ENCODE data around the gene TOMM20. TPM values are rescaled to one million over a fixed set of nuclear protein-coding genes. Genes with fewer than 3 reads are reported as not detected.
"Not testable (repeated sequence)": the region's sequence is repeated elsewhere in the genome, so short reads cannot be mapped to it uniquely, and the experiment has no call there.

TOMM20 gene
- polyA plus RNA-seq (2013, experiment 1 of 2; ENCODE audit: insufficient read length), result 125 TPM
- 135 TPM for polyA plus RNA-seq (2013, experiment 2 of 2; ENCODE audit: insufficient read length)

DNA sequence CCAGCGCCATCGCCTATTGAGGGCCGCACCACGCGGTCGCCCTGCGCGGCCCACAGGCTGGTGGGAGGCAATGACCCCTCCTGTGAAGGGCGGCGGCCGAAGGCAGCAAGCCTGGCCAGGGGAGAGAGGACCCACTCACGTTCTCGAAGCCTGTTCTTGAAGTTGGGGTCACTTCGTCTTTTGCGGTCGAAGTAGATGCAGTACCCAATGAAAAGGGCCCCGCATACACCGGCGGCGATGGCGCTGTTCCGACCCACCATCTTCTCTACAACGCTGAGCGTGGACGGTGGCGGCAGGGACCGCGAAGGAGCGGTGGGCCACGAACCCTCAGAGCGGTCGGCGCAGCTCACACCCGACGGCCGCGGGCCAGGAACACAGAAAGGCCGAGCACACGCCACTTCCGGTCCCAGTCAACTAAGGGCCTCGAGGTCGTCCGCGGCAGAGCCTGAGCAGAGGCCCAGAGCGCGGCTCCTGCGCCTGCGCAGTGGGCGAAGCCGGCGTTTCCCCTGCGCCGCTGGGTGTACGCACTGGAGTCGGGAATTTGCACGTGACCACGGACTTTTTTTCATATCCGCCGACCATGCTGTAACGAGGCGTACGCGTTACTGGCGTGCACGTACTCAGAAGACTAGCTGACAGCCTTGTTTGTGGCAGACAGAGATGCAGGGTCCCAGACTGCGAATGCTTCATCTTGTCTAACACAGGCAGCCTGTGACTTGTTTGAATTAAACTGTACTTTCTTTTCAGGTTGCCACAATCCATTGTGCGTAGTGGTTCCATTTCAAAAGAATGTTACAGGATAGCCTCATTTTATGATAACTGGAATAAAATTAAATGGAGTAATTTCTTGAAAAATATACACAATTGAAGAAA lies at the start of gene TOMM20:
TOMM20 (minus strand) TSS at position 382 of the 873 bp plus-strand sequence; CDS start at position 260, 122 bp downstream.
- peak; percentile 99 for DNase-seq

DNA sequence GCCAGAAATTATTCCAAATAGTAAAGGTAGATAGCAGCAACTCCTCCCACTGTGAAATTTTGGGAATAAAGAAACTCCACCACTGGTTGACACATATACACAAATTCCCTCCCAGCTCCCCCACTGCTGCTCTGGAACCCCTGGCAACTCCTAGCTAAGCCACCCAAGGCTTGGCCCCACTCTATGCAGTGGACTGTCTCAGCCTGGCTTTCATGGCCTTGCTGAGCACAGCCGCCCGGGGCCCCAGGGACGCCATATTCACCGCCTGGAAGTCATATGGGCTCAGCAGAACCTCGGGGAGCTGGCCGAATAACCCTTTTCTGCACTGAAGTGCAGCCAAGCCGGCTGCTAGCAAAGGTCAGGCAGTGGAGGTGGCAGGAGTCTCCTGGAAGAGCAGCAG lies 47.8 kb upstream of the TOMM20 start:
- DNase-seq, result no peak

DNA sequence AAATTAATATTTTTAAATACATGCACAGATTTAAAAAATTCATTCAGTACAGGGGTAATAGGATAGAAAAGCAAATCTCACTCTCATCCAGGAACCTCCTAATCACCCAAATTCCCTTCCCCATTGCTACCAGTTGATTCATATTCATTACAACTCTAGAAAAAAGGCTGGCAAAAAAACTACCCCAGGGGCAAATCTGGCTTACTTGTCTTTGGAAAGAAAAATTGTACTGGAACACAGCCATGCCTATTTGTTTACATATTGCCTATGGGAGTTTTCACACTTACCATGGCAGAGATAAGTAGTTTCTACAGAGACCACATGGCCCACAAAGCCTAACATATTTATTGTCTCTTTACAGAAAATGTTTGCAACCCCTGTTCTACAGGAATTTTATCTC lies 41.3 kb upstream of the TOMM20 start:
- DNase-seq, result no peak

DNA sequence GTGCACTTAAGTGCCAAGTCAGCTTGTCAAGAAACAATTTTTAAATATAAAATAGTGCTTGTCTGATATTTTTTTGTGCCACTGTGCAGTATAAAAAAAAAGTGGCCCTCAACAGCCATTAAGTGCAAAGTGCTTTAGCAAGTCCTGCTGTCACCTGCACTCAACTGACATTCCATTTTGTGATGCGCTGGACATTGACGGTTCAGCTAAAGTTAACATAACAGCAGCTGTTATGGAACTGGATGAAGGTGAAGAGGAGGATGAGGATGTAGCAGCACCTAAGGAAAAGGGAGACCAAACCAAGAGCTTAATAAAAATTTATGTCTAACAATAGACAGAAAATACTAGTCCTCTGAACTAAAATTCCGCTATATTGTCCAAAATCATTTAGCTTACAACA lies 39.7 kb upstream of the TOMM20 start:
- DNase-seq, result no peak

DNA sequence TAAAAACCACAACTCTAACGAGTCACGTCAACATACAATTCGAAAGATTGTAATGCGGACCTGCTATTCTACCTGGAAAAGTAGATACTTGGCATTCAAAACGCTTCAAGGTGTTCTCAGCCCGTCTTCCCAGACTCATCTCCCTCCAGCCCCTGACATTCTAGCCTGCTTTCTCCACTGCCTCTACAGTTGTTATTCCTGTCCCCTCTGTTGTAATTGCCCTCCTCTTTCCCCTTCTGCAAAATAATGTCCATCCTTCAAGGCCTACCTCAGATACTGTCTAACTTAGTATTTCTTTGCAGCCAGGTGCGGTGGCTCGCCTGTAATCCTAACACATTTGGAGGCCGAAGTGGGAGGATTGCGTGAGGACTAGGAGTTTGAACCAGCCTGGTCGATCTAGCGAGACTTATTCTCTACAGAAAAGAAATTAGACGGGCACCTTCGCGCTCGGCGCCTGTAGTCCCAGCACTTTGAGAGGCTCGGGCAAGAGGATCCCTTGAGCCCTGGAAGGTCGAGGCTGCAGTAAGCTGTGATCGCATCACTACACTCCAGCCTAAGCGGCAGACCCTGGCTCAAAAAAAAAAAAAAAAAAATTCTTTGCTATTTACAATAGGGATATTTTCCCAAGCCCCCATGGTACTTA lies 33.2 kb upstream of the TOMM20 start:
- no peak for DNase-seq

DNA sequence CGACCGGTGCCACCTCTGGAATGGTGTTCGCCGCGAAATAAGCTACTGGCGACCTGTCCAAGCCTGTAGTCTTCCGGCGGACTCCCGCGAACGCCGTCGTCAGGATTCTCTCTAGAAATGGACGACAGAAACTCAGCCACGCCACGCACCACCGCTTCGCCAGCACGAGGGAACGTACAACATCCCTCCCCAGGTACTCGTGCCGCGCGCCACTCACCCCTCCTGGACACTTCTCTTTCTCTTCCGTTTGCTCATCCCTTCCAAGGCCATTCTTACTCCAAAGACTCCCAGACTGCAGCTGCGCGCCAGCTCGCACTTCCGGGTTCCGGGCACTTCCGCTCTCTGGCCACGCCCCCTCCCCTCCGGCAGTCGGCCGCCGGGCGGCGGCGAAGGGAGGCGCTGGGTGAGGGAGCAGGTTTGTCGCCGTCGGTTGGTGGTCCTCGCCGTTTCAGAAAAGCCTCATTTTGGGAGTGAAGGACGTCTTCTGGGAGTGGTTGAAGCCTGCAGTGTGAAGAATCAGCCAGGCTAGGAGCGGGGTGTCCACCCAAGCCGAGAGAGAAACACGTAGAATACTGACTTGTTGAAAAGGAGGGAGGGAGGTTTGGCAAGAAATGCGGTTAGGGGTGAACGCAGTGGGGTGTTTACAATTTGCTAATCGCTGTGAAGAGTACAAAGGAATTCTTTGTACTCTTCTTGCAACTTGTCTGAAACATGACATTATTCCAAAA lies 32.5 kb upstream of the TOMM20 start, which contains the start of gene RBM34:
RBM34 (minus strand) TSS at position 294 of the 728 bp plus-strand sequence; CDS start at position 270, 24 bp downstream.
- DNase-seq, result peak; percentile 90

DNA sequence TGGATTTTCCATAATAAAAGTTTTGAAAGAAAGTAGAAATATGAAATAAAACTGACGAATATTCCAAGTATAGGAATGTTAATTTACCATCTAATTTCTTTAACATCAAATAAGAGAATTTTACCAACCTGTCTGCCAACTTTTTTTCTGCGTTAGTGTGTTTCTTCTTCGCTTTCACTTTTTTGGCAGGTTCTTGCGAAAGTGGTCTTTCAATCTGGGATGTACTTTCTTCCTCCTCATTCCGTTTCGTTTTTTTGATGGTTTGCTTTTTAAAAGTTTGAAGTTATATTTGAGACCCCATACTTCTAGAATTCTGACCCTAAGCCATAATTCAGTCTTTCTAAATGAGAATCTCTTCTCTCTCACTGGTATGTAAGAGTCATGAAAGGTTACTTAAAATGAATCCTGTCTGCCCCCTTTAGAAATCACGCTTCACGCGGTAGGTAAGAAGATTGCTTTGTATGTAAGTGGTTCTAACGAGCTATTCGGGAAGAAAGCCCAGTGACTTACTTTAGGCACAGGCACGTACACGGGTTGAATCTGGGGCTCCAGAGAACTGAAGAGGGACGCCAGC lies 31.8 kb upstream of the TOMM20 start:
- peak; percentile 58 for DNase-seq

DNA sequence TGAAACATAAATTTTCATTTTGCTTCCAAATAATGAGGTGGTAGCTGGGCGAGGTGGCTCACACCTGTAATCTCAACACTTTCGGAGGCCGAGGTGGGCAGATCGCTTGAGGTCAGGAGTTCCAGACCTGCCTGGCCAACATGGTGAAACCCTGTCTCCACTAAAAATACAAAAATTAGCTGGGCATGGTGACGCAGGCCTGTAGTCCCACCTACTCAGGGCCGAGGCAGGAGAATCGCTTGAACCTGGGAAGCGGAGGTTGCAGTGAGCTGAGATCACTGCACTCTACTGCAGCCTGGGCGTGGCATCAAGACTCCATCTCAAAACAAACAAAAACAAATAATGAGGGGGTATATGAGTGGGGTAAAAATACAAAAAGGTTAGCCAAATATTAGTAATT lies 31.3 kb upstream of the TOMM20 start:
- not testable (repeated sequence) for DNase-seq

DNA sequence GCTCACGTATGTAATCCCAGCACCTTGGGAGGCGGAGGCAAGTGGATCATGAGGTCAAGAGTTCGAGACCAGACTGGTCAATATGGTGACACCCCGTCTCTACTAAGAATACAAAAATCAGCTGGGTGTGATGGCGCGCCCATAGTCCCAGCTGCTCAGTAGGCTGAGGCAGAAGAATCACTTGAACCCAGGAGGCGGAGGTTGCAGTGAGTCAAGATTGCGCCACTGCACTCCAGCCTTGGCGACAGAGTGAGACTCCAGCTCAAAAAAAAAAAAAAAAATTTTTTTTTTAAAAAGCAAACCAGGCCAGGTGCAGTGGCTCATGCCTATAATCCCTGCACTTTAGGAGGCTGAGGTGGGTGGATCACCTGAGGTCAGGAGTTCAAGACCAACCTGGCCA lies 30.6 kb upstream of the TOMM20 start:
- DNase-seq, result not testable (repeated sequence)

DNA sequence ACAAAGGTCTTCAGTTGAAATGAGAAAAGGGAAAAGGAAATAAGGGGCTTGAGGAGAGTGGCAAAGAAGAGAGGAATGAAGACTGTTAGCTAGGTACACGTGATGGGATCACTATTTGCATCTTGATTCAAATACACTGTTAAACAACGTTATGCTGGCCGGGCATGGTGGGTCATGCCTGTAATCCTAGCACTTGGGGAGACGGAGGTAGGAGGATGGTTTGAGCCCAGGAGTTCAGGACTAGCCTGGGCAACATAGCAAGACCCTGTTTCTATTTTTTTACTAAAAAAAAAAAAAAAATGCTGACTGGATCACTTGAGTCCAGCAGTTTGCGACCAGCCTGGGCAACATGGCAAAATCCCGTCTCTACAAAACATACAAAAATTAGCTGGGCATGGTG lies 30.0 kb upstream of the TOMM20 start:
- no peak for DNase-seq

DNA sequence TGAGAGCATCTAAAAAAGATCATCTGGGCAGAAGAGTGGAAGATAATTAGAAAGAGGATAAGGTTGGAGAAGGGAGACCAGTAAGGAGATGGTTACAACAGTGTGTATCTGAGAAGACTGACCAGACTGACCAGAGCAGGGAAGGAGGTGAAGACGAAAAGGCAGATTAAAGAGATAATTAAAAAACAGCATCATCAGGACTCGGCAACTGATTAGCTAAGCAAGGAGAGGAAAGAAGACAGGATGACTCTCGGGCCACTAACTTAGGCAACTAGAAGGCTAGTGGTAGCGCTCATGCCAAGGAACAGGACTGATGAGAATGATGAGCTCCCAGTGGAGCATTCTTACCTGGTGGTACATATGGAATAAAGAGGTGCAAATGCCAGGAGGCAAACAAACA lies 28.5 kb upstream of the TOMM20 start:
- no peak for DNase-seq

DNA sequence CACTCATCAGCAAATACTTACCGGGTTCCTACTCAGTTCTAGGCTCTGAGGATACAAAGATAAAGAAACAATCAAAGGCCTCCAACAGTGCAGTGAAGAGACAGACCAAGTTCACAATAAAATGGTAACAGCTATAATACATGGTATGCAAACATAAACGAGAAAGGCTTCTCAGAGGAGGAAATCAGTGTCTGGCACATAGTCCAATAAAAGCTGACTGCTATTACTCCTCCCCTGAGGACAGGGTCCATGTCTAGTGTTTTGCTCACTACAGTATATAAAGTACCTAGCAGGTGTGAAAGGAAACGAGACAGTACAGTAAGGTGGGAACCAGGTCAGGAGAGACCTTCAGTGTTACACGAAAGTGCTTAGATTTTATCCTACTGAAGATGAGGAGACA lies 28.1 kb upstream of the TOMM20 start:
- no peak for DNase-seq

DNA sequence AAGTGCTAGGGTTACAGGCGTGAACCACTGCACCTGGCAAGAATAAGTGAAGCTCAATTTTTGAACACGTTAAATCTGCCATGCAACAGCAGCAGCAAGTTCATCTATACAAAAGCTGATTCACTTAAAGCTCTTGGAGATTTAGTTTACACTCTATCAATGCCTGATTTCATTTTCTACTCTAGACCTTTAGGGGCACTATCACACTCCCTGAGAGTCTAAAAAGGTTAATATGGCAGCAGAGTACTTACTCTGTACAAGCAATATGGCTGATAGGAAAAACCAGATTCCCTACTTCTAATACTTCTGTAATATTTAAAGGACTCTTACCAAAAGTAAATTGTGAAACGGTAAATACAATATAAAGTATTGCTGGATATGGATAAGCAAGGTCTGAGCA lies 27.6 kb upstream of the TOMM20 start:
- DNase-seq, result no peak

DNA sequence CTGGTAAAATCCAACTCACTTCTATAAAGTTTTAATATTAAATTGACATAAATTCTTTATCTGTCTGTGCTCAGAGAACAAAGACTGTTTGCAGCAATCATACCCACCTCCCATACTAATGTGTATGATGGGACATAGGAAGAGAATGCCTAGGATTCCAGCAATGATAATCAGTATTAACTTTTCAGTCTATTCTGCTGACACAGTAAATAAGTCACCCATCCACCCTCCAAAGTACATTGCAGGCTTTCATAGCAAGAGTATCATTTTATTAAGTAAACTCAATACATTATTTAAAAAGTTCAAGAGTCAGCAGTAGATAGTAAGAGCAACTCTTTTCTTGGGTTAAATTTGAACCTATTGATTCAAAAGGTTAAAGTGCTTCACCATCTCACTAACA lies 23.6 kb upstream of the TOMM20 start:
- DNase-seq, result no peak

DNA sequence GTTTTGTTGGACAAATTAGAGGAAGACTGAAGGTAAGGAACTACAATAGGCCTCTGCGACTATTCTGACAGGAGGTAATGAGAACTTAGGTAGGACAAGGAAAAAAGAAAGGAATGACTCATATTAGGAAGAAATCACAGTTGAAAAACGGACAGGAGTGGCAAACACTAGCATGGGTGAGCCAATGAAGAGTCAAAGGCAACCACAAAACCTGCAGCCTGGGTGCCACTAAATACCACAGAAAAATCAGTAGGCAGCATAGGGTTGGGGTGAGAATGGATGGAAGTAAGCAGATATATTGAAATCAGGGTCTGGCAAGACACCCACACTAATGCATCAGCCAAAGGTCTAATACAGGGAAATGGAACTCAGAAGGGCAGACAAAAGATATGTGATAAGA lies 22.4 kb upstream of the TOMM20 start:
- DNase-seq, result no peak

DNA sequence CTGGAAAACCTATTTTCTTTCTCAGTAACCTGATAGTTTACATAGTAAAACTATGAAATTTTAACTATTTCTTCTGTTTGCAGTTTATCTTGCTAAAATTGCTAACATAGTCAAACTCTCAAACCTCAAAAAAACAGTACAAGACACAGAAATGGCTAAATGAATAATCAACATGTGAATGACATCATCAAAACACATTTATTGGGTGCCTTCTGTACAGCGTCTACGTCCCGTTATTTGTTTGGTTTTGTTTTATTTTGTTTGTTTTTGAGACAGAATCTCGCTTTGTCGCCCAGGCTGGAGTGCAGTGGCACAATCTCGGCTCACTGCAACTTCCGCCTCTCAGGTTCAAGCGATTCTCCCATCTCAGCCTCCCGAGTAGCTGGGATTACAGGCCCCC lies 21.2 kb upstream of the TOMM20 start:
- no peak for DNase-seq

DNA sequence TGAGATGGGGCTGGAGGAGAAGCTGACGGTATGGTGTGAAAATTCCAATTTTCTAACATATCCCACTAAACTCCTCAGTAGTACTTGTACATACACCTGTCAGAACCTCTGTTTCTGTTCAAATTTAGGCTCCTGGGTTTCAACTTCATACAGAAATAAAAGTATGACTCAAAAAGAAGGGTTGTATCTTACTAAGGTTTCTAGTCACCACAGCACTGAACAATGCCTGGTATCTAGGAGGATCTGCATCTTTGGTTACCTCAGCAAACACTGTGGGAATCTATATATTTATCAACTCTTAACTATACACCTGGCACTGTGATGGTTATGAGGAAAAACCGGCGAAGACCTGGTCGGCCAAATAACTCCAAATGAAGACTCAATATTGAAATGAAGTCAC lies 18.6 kb upstream of the TOMM20 start:
- no peak for DNase-seq

DNA sequence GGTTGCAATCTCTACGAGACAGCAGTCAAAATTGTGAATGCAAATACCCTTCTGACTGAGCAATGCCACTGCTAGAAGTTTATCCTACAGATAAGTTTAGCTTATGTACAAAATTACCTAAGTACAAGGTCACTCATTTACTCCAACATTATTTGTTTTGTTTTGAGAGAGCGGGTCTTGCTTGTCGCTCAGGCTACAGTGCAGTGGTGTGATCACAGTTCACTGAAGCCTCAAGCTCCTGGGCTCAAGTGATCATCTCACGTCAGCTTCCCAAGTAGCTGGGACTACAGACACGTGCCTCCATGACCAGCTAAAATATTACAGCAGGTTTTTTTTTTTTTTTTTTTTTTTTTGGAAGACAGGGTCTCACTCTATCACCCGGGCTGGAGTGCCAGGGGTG lies 17.0 kb upstream of the TOMM20 start:
- no peak for DNase-seq

DNA sequence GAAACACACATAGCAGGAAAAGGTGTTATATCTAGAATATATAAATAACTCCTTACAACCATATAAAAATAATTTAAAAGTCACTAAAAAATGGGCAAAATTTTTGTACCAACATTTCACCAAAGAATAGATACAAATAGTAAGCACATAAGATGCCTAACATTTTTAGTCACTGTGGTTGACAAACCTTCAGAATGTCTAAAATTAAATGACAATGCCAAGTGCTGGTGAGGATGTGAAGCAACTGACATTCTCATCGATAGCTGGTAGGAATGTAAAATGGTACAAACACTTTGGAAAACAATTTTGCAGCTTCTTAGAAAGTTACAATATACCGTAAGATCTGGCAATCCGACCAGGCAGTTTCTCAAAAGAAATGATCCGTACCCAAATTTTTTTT lies 14.4 kb upstream of the TOMM20 start:
- DNase-seq, result no peak

DNA sequence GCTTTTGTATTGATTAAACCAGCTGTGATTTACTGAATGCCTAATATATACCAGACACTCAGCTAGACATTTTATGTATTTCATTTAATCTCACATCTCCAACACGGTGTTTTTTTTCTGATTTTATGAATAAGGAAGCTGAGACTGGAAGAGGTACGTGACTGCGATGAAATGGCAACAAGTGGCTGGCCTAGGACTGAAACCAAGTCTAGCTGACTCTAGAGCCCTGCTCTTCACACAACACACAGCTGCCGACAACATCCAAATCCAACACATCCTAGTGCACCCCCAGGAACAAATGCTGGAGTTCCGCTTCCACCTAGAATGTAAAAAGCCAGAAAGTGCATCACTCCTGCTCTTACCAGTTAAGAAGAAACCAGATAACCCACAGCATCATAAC lies 10.7 kb upstream of the TOMM20 start:
- DNase-seq, result no peak

DNA sequence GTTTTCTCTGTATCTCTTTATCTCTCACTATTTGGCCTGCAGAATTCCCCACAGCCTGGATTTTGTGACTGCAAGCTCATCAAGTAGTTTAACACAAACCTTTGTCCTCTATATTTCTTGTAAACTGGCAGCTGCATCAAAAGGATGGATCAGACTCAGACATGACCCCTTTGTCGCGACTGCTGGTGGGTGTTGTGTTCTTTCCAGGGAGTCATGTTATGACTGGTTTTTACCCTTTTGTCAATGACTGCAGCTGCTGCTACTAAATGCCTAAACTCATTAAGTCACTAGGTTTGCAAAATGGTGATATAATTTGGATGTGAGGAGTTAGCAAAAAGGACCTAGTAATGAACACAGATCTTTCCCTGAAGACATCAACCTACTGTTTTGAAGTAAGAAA lies 10.2 kb upstream of the TOMM20 start:
- DNase-seq, result no peak

DNA sequence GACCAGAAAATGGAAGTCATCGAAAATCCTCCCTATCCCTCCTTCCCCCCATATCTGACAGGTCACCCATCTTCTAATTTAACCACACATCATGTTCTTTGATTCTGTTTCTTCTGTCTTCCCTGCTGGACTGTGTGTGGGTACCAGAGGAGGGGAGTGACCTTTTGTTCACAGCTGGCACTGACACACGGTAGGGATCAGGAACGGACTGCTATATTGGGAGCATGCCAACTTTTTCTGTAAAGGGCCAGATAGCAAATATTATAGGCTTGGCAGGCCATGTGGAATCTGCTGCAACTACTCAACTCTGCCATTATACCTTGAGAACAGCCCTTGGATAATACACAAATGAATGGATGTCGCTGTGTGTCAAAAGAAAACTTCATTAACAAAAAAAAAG lies 7.5 kb upstream of the TOMM20 start:
- no peak for DNase-seq

DNA sequence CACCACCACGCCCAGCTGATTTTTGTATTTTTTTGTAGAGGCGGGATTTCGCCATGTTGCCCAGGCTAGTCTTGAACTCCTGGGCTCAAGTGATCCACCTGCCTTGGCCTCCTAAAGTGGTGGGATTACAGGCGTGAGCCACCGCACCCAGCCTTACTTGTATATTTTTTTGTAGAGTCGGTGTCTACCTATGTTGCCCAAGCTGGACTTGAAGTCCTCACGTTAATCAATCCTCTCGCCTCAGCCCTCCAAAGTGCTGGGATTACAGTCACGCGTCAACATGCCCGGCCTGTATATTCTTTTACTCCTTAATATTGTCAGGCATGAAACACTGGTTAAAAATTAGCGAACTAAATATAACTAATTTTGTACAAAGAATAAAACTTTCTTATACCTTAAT lies 5.5 kb upstream of the TOMM20 start:
- DNase-seq, result no peak
